GM21447 (cell line): ENCODE measurements around the gene PIGBOS1.

Experiments used
- ATAC-seq: cut with Tn5 transposase; IDR thresholded peaks from one replicate; pipeline ENCODE4 v1.9.1; 2021; ENCODE audit not compliant: unreplicated experiment

The PIGBOS1 gene

GRCh38 chr15:55267401-55268175 lies 51.3 kb downstream of the PIGBOS1 start:
- ATAC-seq: peak; percentile 94
